Transverse colon (tissue), 3 donors: ENCODE results near the gene PLEKHA7.

Experiments used
- EP300 ChIP-seq: sonication (generic); formaldehyde crosslinking; IDR thresholded peaks from one replicate; pipeline ENCODE4 v1.6.1; 2017; ENCODE audit warnings: antibody characterized with exemption, low read depth
- TF ChIP-seq, protein P1 (sequence below), 5 experiments: fragments of 200-600 bp in 3 of 5; fragments of 450-650 bp in 2 of 5; sonication (generic) in 3 of 5; IDR thresholded peaks; 1 replicate in 2 of 5; 2 replicates in 3 of 5; pipeline ENCODE4 v1.5.1; 2016 to 2017; ENCODE audit warnings: antibody characterized with exemption in 5 of 5, inconsistent platforms in 3 of 5, mild to moderate bottlenecking in 2 of 5, moderate library complexity in 1 of 5

DNA sequence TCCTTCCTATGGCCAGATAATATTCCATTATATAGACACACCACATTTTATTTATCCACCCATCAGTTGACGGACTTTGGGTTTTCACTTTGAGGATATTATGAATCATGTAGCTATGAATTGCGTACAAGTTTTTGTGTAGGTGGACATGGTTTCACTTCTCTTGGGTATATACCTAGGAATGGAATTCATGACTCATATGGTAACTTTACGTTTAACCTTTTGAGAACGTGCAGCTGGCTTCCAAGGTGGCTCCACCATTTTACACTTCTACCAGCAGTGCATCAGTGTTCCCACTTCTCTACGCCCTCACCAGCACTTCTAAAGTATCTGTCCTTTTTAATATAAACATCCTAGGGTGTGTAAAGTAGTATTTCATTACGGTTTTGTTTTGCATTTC is 112.0 kb downstream of the PLEKHA7 start:
- TF ChIP-seq, protein P1, sequence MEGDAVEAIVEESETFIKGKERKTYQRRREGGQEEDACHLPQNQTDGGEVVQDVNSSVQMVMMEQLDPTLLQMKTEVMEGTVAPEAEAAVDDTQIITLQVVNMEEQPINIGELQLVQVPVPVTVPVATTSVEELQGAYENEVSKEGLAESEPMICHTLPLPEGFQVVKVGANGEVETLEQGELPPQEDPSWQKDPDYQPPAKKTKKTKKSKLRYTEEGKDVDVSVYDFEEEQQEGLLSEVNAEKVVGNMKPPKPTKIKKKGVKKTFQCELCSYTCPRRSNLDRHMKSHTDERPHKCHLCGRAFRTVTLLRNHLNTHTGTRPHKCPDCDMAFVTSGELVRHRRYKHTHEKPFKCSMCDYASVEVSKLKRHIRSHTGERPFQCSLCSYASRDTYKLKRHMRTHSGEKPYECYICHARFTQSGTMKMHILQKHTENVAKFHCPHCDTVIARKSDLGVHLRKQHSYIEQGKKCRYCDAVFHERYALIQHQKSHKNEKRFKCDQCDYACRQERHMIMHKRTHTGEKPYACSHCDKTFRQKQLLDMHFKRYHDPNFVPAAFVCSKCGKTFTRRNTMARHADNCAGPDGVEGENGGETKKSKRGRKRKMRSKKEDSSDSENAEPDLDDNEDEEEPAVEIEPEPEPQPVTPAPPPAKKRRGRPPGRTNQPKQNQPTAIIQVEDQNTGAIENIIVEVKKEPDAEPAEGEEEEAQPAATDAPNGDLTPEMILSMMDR (IDR thresholded peaks at IDR 0.05): no peak
- no peak for TF ChIP-seq EP300
